KMS-11 (cell line): ENCODE data around the gene EDN3.

Experiments
- H2AFZ ChIP-seq: fragments of 200-600 bp; sonication (generic); 2 replicates; pipeline ENCODE4 v1.6.1; 2016; ENCODE audit warnings: antibody characterized with exemption, mixed run types, low read depth
- H3K27ac ChIP-seq: fragments of 200-600 bp; sonication (generic); 2 replicates; pipeline ENCODE4 v1.6.1; 2016; ENCODE audit warnings: mild to moderate bottlenecking, mixed run types
- H3K27me3 ChIP-seq: fragments of 200-600 bp; sonication (generic); 2 replicates; pipeline ENCODE4 v1.6.1; 2017; ENCODE audit warnings: mild to moderate bottlenecking, low read depth, mixed run types, moderate library complexity; ENCODE audit not compliant: insufficient read depth
- H3K36me3 ChIP-seq: fragments of 200-600 bp; sonication (generic); 2 replicates; pipeline ENCODE4 v1.6.1; 2017; ENCODE audit warnings: mild to moderate bottlenecking, mixed run types; ENCODE audit not compliant: insufficient read depth
- H3K4me1 ChIP-seq: fragments of 200-600 bp; sonication (generic); 2 replicates; pipeline ENCODE4 v1.6.1; 2016; ENCODE audit warnings: mild to moderate bottlenecking, low read depth, mixed run types; ENCODE audit not compliant: poor library complexity, severe bottlenecking
- H3K4me2 ChIP-seq: fragments of 200-600 bp; sonication (generic); 2 replicates; pipeline ENCODE4 v1.7.0; 2016; ENCODE audit warnings: mild to moderate bottlenecking, mixed run types
- H3K4me3 ChIP-seq: fragments of 200-600 bp; sonication (generic); IDR thresholded peaks from 2 replicates; pipeline ENCODE4 v1.6.1; 2017; ENCODE audit warnings: low read depth, low read length, mixed read lengths; ENCODE audit not compliant: insufficient read depth
- H3K79me2 ChIP-seq: fragments of 200-600 bp; sonication (generic); 2 replicates; pipeline ENCODE4 v1.6.1; 2016; ENCODE audit warnings: low read depth, mixed run types; ENCODE audit not compliant: insufficient read depth
- H3K9ac ChIP-seq: fragments of 200-600 bp; sonication (generic); 2 replicates; pipeline ENCODE4 v1.6.1; 2016; ENCODE audit warnings: mild to moderate bottlenecking, mixed run types
- H4K20me1 ChIP-seq: fragments of 200-600 bp; sonication (generic); 2 replicates; pipeline ENCODE4 v1.6.1; 2016; ENCODE audit warnings: mild to moderate bottlenecking, mixed run types; ENCODE audit not compliant: insufficient read depth
- TF ChIP-seq, protein P1 (sequence below): fragments of 200-600 bp; sonication (generic); conservative IDR thresholded peaks from 2 replicates; pipeline ENCODE4 v1.6.1; 2017; ENCODE audit warnings: low read depth, mild to moderate bottlenecking, antibody characterized with exemption, low read length, moderate library complexity, mixed read lengths

EDN3 gene

DNA sequence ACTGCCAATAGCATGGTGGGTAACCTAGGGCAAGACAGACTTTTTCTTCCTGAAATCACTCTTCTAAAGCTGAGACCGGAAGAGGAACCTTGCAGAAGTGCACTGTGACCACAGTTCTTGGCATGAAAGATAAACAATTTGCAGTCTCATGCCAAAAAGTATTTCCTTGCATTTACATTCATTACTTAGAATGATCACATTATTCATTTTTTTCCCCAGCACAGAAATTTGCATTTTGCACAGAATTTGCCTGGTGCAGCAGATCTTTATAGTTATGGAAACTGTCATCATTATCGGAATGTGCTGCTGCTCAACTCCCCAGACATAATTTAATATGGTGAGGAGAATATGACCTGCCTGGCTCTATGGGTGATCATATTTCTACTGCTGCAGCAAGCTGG, 42.2 kb upstream of the EDN3 start:
- TF ChIP-seq, protein P1, sequence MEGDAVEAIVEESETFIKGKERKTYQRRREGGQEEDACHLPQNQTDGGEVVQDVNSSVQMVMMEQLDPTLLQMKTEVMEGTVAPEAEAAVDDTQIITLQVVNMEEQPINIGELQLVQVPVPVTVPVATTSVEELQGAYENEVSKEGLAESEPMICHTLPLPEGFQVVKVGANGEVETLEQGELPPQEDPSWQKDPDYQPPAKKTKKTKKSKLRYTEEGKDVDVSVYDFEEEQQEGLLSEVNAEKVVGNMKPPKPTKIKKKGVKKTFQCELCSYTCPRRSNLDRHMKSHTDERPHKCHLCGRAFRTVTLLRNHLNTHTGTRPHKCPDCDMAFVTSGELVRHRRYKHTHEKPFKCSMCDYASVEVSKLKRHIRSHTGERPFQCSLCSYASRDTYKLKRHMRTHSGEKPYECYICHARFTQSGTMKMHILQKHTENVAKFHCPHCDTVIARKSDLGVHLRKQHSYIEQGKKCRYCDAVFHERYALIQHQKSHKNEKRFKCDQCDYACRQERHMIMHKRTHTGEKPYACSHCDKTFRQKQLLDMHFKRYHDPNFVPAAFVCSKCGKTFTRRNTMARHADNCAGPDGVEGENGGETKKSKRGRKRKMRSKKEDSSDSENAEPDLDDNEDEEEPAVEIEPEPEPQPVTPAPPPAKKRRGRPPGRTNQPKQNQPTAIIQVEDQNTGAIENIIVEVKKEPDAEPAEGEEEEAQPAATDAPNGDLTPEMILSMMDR, result no peak
- H3K4me3 ChIP-seq, result no peak overlapping the region

DNA sequence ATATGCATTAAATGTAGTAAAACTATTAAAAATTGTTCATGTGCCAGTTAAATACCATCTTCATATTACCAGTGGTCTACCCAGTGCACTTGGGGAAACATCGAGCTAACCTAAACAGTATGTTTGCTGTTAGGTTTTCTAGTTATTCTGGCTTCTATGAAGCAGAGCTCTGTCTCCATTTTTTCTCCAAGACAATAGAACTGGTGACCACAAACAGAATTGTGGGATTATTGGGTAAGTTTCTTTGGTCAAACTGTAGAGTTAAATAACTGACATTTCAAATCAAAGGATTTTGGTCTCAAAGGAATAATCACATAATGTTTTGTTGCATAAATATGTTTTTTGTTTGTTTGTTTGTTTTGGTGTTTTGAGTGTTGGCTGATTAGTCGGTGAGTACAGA, 40.5 kb upstream of the EDN3 start:
- Histone ChIP-seq H3K79me2 (no peaks in the 10 kb centered on the region), H3K4me1 (no peaks in the 10 kb centered on the region), H3K9ac (no peak overlapping the region), H3K4me2 (no peak overlapping the region), H3K4me3 (no peak overlapping the region), H3K27me3 (no peaks in the 10 kb centered on the region; the same call in 1 of the 2 replicates), H2AFZ (no peak overlapping the region), H3K36me3 (no peaks in the 10 kb centered on the region), H4K20me1 (no peaks in the 10 kb centered on the region), H3K27ac (no peak overlapping the region)
- TF ChIP-seq, protein P1, result no peak

More for the DNA sequence above, 42.2 kb upstream of the EDN3 start:
- Histone ChIP-seq H4K20me1 (no peaks in the 10 kb centered on the region), H3K9ac (no peak overlapping the region), H3K27me3 (no peaks in the 10 kb centered on the region; the same call in 1 of the 2 replicates), H3K4me2 (no peak overlapping the region), H3K27ac (no peak overlapping the region), H3K36me3 (no peaks in the 10 kb centered on the region), H3K79me2 (no peaks in the 10 kb centered on the region), H3K4me1 (no peaks in the 10 kb centered on the region), H2AFZ (no peak overlapping the region)

DNA sequence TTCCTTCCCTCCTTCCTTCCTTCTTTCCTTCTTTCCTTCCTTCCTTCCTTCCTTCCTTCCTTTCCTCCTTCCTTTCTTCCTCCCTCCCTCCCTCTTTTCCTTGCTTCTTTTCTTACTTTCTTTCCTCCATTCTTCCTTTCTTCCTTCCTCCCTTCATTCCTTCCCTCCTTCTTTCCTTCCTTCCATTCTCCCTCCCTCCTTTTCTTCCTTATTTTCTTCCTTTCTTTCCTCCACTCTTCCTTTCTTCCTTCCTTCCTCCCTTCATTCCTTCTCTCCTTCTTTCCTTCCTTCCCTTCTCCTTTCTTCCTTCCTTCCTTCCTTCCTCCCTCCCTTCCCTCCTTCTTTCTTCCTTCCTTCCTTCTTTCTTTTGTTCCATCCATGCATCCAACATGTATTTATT, 35.1 kb upstream of the EDN3 start:
- H3K36me3 ChIP-seq, result no peaks in the 10 kb centered on the region
- H3K9ac ChIP-seq, result no peak overlapping the region
- H3K27ac ChIP-seq, result no peak overlapping the region
- no peak overlapping the region for H3K4me3 ChIP-seq
- no peaks in the 10 kb centered on the region for H3K79me2 ChIP-seq
- H3K4me2 ChIP-seq, result no peak overlapping the region
- no peak overlapping the region for H2AFZ ChIP-seq
- H3K4me1 ChIP-seq, result no peaks in the 10 kb centered on the region
- H3K27me3 ChIP-seq, result no peaks in the 10 kb centered on the region; the same call in 1 of the 2 replicates
- TF ChIP-seq, protein P1, result no peak
- no peaks in the 10 kb centered on the region for H4K20me1 ChIP-seq

DNA sequence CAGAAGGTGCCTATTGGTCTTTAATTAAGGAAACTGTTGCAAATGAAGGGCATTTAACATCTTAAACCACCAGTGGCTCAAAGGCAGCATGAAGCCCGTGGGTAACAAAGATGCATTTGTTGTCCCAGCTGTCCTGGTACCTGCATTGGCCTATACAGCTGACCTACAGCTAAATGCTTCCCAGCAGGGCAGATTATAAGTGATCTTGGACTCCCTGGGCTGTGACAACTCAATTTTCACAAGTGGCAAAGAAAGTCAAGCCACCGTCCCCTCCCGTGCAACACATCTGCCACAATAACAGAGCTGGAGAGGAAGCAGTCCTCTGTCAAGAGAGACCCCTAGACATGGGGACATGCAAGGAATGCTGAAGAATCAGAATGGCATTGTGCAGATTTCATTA, 31.5 kb upstream of the EDN3 start:
- H3K4me2 ChIP-seq, result no peak overlapping the region
- peaks cover 6% of the 10 kb centered on the region; the same call in 1 of the 2 replicates for H3K27me3 ChIP-seq
- H3K27ac ChIP-seq, result no peak overlapping the region
- H4K20me1 ChIP-seq, result no peaks in the 10 kb centered on the region
- H3K9ac ChIP-seq, result no peak overlapping the region
- no peak overlapping the region for H3K4me3 ChIP-seq
- H2AFZ ChIP-seq, result no peak overlapping the region
- no peaks in the 10 kb centered on the region for H3K4me1 ChIP-seq
- TF ChIP-seq, protein P1, result no peak
- no peaks in the 10 kb centered on the region for H3K79me2 ChIP-seq
- H3K36me3 ChIP-seq, result no peaks in the 10 kb centered on the region
